Stomach (tissue), 9 donors: ENCODE results near the gene AGAP3. TPM values are rescaled to one million over a fixed set of nuclear protein-coding genes. Genes with fewer than 3 reads are reported as not detected.
A peak's percentile ranks its signal among the peaks of the same experiment; 100 is the strongest.

Experiments
- DNase-seq, 2 donors: peaks; one replicate each; pipeline versions ENCODE4 v3.0.0 to v3.0.0-alpha.2; 2013 to 2019
- H3K27ac ChIP-seq, 5 donors: fragments of 200-600 bp in 4 of 5; sonication (generic) in 4 of 5; one replicate each; pipeline ENCODE4 v1.5.1; 2013 to 2019; ENCODE audit warnings: mild to moderate bottlenecking in 1 of 5, moderate library complexity in 1 of 5
- H3K27me3 ChIP-seq, 3 donors: fragments of 200-600 bp; sonication (generic); one replicate each; pipeline ENCODE4 v1.5.1; 2017 to 2019; ENCODE audit warnings: mixed run types in 1 of 3
- H3K36me3 ChIP-seq, 4 donors: fragments of 200-600 bp; sonication (generic); 1 replicate in 3 of 4; 2 replicates in 1 of 4; pipeline ENCODE4 v1.5.1; 2016 to 2019
- H3K4me1 ChIP-seq, 4 donors: fragments of 200-600 bp; sonication (generic); one replicate each; pipeline ENCODE4 v1.5.1; 2016 to 2019
- H3K4me3 ChIP-seq, 4 donors: fragments of 200-600 bp; sonication (generic) in 3 of 4; one replicate each; pipeline ENCODE4 v1.5.1; 2016 to 2019; ENCODE audit warnings: mild to moderate bottlenecking in 1 of 4
- H3K9me3 ChIP-seq, 4 donors: fragments of 200-600 bp; sonication (generic); one replicate each; pipeline ENCODE4 v1.5.1; 2016 to 2019
- CTCF ChIP-seq, 7 experiments: fragments of 450-650 bp in 4 of 7; fragments of 200-600 bp in 3 of 7; sonication (generic) in 3 of 7; IDR thresholded peaks; one replicate each; pipeline ENCODE4 v1.5.1; 2016 to 2019; ENCODE audit warnings: antibody characterized with exemption in 7 of 7, control low read depth in 2 of 7, mild to moderate bottlenecking in 1 of 7
- EP300 ChIP-seq: sonication (generic); formaldehyde crosslinking; IDR thresholded peaks from one replicate; pipeline ENCODE4 v1.6.1; 2017; ENCODE audit warnings: antibody characterized with exemption
- POLR2A ChIP-seq, 4 donors: fragments of 450-650 bp; IDR thresholded peaks; one replicate each; pipeline ENCODE4 v1.6.1; 2016; ENCODE audit warnings: antibody characterized with exemption in 4 of 4, control low read depth in 2 of 4, mild to moderate bottlenecking in 1 of 4, moderate library complexity in 1 of 4
- POLR2AphosphoS5 ChIP-seq, 3 donors: sonication (generic); formaldehyde crosslinking; IDR thresholded peaks; one replicate each; pipeline ENCODE4 v1.6.1; 2016; ENCODE audit warnings: antibody characterized with exemption in 3 of 3
- WGBS, 5 donors: extraction: QIAGEN DNeasy Blood & Tissue Kit in 3 of 5; methylation state at CpG; one replicate each; pipeline versions ENCODE4 v1.1.5 to v1.1.7; 2013 to 2018; 5-methylcytosine and 5-hydroxymethylcytosine counted together
- intact Hi-C: fragments of 100-400 bp; cut with DNase I; formaldehyde crosslinking; loops from one replicate; pipeline ENCODE4 v1.15.1; 2023; ENCODE audit warnings: low total_unique reads
- polyA plus RNA-seq, 3 donors: library from polyadenylated mRNA; stranded (reverse); fragments of 200-250 nt; gene quantifications; one replicate each; pipeline ENCODE4 v1.2.3, GENCODE V29; 2013
- total RNA-seq, 5 donors: library from RNA; depleted of rRNA; stranded (reverse); fragments of >200 nt; gene quantifications; one replicate each; pipeline versions ENCODE4 v1.1.0 to v1.2.3, GENCODE V29; 2014 to 2016
- donor health status: healthy with polysubstance abuse.
- donor health status: Bipolar disorder and iron deficiency.
- donor health status: healthy.

Gene AGAP3
- total and polyA plus RNA-seq, 8 donors = 32.5 to 342 (median 53.3) TPM

DNA sequence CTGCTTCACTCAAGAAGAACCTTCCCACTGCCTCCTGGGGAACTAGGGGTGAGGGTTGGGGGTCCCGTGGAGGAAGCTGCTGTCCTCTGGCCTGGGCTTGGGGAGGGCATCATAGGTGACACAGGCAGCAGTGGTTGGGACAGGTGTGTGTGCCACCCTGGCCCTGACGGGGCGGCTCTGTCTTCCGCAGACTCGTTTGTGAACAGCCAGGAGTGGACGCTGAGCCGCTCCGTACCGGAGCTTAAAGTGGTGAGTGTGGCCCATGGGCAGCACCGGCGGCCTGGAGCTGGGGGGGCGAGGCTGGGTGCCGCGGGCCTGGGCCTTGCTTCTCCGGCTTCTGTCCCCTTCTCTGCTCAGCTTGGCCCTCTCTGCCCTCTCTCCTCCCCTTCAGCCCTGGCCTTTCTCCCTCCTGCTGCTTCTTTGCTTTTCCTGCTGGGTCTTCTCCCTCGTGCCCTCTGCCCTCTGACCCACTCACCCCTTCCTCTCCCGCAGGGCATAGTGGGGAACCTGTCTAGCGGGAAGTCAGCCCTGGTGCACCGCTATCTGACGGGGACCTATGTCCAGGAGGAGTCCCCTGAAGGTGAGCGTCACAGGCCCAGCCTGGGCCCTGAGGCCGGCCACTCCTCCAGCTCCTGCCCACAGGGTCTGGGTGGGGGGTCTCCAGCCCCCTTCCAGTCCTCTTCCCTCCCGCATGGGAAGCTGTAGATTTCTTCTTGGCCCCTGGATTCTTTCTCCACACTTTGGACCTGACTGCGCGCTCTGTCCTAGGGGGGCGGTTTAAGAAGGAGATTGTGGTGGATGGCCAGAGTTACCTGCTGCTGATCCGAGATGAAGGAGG, 30.5 kb downstream of the AGAP3 start:
- Histone ChIP-seq H3K9me3 (no peaks in the 10 kb centered on the region), H3K4me3 (no peak overlapping the region), H3K27me3 (no peaks in the 10 kb centered on the region), H3K27ac (peak overlapping the region in 2 of 5 donors; percentile 49 to 70), H3K36me3 (peaks cover 37 to 53% (median 49%) of the 10 kb centered on the region in 4 donors), H3K4me1 (peaks cover 26 to 45% (median 39%) of the 10 kb centered on the region in 4 donors)
- intact Hi-C loops = loop anchor here (10.0 kb wide), 1 partner anchor 52 kb away; no protein-coding TSS in a partner anchor
- TF ChIP-seq CTCF (IDR thresholded peaks at IDR 0.05) (no peak), POLR2AphosphoS5 (IDR thresholded peaks at IDR 0.05) (no peak), POLR2A (IDR thresholded peaks at IDR 0.05) (no peak), EP300 (no peak)
- WGBS, 5 donors = 86 to 91% (median 90%) methylated on average over 25 to 27 of the region's 27 CpGs
- DNase-seq = no peak

- no peak for DNase-seq
- H3K36me3 ChIP-seq = peaks cover 37 to 61% (median 56%) of the 10 kb centered on the region in 4 donors
- TF ChIP-seq POLR2A (IDR thresholded peaks at IDR 0.05) = no peak
- TF ChIP-seq POLR2AphosphoS5 (IDR thresholded peaks at IDR 0.05) = no peak
- no peak for TF ChIP-seq CTCF (IDR thresholded peaks at IDR 0.05)
- no peak for TF ChIP-seq EP300
- no peak overlapping the region for H3K4me3 ChIP-seq
- intact Hi-C loops = loop anchor here (10.0 kb wide), 1 partner anchor 53 kb away; no protein-coding TSS in a partner anchor
- peaks cover 26 to 37% (median 32%) of the 10 kb centered on the region in 4 donors for H3K4me1 ChIP-seq
- WGBS, 5 donors = 85 to 88% (median 87%) methylated on average over 12 of the region's 12 CpGs
- no peaks in the 10 kb centered on the region for H3K9me3 ChIP-seq
- no peaks in the 10 kb centered on the region for H3K27me3 ChIP-seq
- no peak overlapping the region for H3K27ac ChIP-seq
Measured at GRCh38 chr7:151117565-151117964, 31.3 kb downstream of the AGAP3 start.

- no peaks in the 10 kb centered on the region for H3K27me3 ChIP-seq
- peaks cover 42 to 69% (median 64%) of the 10 kb centered on the region in 4 donors for H3K36me3 ChIP-seq
- TF ChIP-seq POLR2A (IDR thresholded peaks at IDR 0.05) = no peak
- no peak for TF ChIP-seq EP300
- H3K4me3 ChIP-seq = no peak overlapping the region
- H3K27ac ChIP-seq = no peak overlapping the region
- no peaks in the 10 kb centered on the region for H3K9me3 ChIP-seq
- intact Hi-C loops = loop anchor here (10.0 kb wide), 1 partner anchor 54 kb away; no protein-coding TSS in a partner anchor
- peaks cover 21 to 29% (median 24%) of the 10 kb centered on the region in 4 donors for H3K4me1 ChIP-seq
- 94 to 97% (median 96%) methylated on average over 32 to 38 of the region's 38 CpGs for WGBS, 5 donors
- DNase-seq = no peak
Measured at GRCh38 chr7:151118108-151119054, 32.1 kb downstream of the AGAP3 start.

DNA sequence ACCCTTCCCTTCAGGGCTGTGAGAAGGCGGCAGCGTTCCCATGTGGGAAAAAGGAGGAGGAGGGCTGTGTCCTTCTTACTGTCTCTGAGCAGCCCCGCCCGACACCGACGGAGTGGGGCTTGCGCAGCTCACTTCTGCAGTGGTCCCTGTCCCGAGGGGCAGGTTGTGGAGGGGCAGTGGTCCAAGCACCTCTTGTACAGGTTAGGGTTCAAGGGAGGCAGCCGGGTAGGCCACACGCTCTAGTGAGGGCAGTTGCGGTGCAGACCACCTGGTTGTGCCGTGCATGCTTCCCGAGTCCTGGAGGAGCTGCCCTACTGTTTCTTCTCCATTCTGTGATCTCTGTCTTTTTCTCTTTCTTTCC, 32.8 kb downstream of the AGAP3 start:
- peaks cover 42 to 76% (median 70%) of the 10 kb centered on the region in 4 donors for H3K36me3 ChIP-seq
- no peak for TF ChIP-seq CTCF (IDR thresholded peaks at IDR 0.05)
- TF ChIP-seq POLR2AphosphoS5 (IDR thresholded peaks at IDR 0.05) = no peak
- no peak for TF ChIP-seq EP300
- TF ChIP-seq POLR2A (IDR thresholded peaks at IDR 0.05) = no peak
- H3K9me3 ChIP-seq = no peaks in the 10 kb centered on the region
- peaks cover 14 to 27% (median 20%) of the 10 kb centered on the region in 4 donors for H3K4me1 ChIP-seq
- H3K27ac ChIP-seq = no peak overlapping the region
- intact Hi-C loops = loop anchor here (10.0 kb wide), 1 partner anchor 54 kb away; no protein-coding TSS in a partner anchor
- no peaks in the 10 kb centered on the region for H3K27me3 ChIP-seq
- WGBS, 5 donors = 92 to 98% (median 94%) methylated on average over 13 of the region's 13 CpGs
- H3K4me3 ChIP-seq = no peak overlapping the region
- no peak for DNase-seq
